Measurements from ENCODE around the gene SOX8. TPM values are rescaled to one million over a fixed set of nuclear protein-coding genes. Genes with fewer than 3 reads are reported as not detected.

SOX8 gene
- total RNA-seq, 1 donor from 2014 or later, result 7.0 TPM

- no peak for TF ChIP-seq CTCF (IDR thresholded peaks at IDR 0.05; ENCODE audit: partially characterized antibody, unreplicated experiment)
- DNase-seq, result no peak
- H3K27me3 Mint-ChIP-seq (ENCODE audit: unreplicated experiment), result peaks cover 3% of the 10 kb centered on the region
- H3K4me1 Mint-ChIP-seq (ENCODE audit: low read depth, unreplicated experiment), result no peaks in the 10 kb centered on the region
- H3K9me3 Mint-ChIP-seq (ENCODE audit: unreplicated experiment), result peaks cover 13% of the 10 kb centered on the region
- H3K36me3 Mint-ChIP-seq (ENCODE audit: unreplicated experiment), result peaks cover 12% of the 10 kb centered on the region
- no peak overlapping the region for H3K27ac Mint-ChIP-seq (ENCODE audit: unreplicated experiment)
- no peak overlapping the region for H3K4me3 Mint-ChIP-seq (ENCODE audit: unreplicated experiment)
These were observed 14.2 kb downstream of the SOX8 start for GRCh38 chr16:995783-996182.

- no peak for DNase-seq
- no peaks in the 10 kb centered on the region for H3K4me1 Mint-ChIP-seq (ENCODE audit: low read depth, unreplicated experiment)
- peaks cover 12% of the 10 kb centered on the region for H3K36me3 Mint-ChIP-seq (ENCODE audit: unreplicated experiment)
- H3K9me3 Mint-ChIP-seq (ENCODE audit: unreplicated experiment), result peaks cover 13% of the 10 kb centered on the region
- no peak overlapping the region for H3K4me3 Mint-ChIP-seq (ENCODE audit: unreplicated experiment)
- TF ChIP-seq CTCF (IDR thresholded peaks at IDR 0.05; ENCODE audit: partially characterized antibody, unreplicated experiment), result no peak
- peaks cover 6% of the 10 kb centered on the region for H3K27me3 Mint-ChIP-seq (ENCODE audit: unreplicated experiment)
- no peak overlapping the region for H3K27ac Mint-ChIP-seq (ENCODE audit: unreplicated experiment)
These were observed 15.1 kb downstream of the SOX8 start for GRCh38 chr16:996681-997080.

GRCh38 chr16:997440-998051 is 16.0 kb downstream of the SOX8 start:
- H3K27ac Mint-ChIP-seq (ENCODE audit: unreplicated experiment), result no peak overlapping the region
- no peak for DNase-seq
- no peak for TF ChIP-seq CTCF (IDR thresholded peaks at IDR 0.05; ENCODE audit: partially characterized antibody, unreplicated experiment)
- H3K27me3 Mint-ChIP-seq (ENCODE audit: unreplicated experiment), result peaks cover 6% of the 10 kb centered on the region
- H3K4me3 Mint-ChIP-seq (ENCODE audit: unreplicated experiment), result no peak overlapping the region
- H3K9me3 Mint-ChIP-seq (ENCODE audit: unreplicated experiment), result peaks cover 13% of the 10 kb centered on the region
- H3K36me3 Mint-ChIP-seq (ENCODE audit: unreplicated experiment), result peaks cover 12% of the 10 kb centered on the region
- H3K4me1 Mint-ChIP-seq (ENCODE audit: low read depth, unreplicated experiment), result no peaks in the 10 kb centered on the region

- Mint-ChIP-seq H3K36me3 (ENCODE audit: unreplicated experiment) (peaks cover 12% of the 10 kb centered on the region), H3K9me3 (ENCODE audit: unreplicated experiment) (peaks cover 15% of the 10 kb centered on the region), H3K27ac (ENCODE audit: unreplicated experiment) (no peak overlapping the region), H3K27me3 (ENCODE audit: unreplicated experiment) (peaks cover 6% of the 10 kb centered on the region), H3K4me1 (ENCODE audit: low read depth, unreplicated experiment) (no peaks in the 10 kb centered on the region), H3K4me3 (ENCODE audit: unreplicated experiment) (no peak overlapping the region)
- no peak for DNase-seq
- no peak for TF ChIP-seq CTCF (IDR thresholded peaks at IDR 0.05; ENCODE audit: partially characterized antibody, unreplicated experiment)
These were observed 16.6 kb downstream of the SOX8 start for GRCh38 chr16:998211-998610.

GRCh38 chr16:998615-999014 is 17.0 kb downstream of the SOX8 start:
- peaks cover 15% of the 10 kb centered on the region for H3K9me3 Mint-ChIP-seq (ENCODE audit: unreplicated experiment)
- H3K4me3 Mint-ChIP-seq (ENCODE audit: unreplicated experiment), result no peak overlapping the region
- DNase-seq, result no peak
- H3K4me1 Mint-ChIP-seq (ENCODE audit: low read depth, unreplicated experiment), result no peaks in the 10 kb centered on the region
- TF ChIP-seq CTCF (IDR thresholded peaks at IDR 0.05; ENCODE audit: partially characterized antibody, unreplicated experiment), result no peak
- H3K27ac Mint-ChIP-seq (ENCODE audit: unreplicated experiment), result no peak overlapping the region
- H3K36me3 Mint-ChIP-seq (ENCODE audit: unreplicated experiment), result peaks cover 12% of the 10 kb centered on the region
- H3K27me3 Mint-ChIP-seq (ENCODE audit: unreplicated experiment), result peaks cover 6% of the 10 kb centered on the region
